Measurements from ENCODE around the gene RPTOR.
"Not testable (repeated sequence)": the region's sequence is repeated elsewhere in the genome, so short reads cannot be mapped to it uniquely, and the experiment has no call there.

RPTOR gene

DNA sequence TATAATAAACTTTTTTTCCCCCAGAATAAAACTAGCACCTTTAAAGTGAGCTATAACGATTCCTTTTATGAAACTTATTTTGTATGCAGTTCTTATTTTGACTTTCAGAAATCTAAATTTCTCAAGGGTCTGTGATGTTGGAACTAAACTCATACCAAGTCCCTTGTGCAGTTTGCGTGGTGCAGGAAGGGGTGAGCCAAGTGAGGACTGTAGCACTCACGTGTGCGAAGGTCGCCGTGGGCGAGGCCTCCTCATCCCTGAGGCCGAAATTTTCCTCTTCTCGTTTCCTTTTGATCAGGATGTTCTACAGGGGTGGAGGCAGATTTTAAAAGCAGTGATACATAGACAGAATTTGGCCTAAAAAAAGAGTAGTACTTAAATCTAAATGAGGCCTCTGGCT is 73.7 kb downstream of the RPTOR start:
- no peak for DNase-seq

DNA sequence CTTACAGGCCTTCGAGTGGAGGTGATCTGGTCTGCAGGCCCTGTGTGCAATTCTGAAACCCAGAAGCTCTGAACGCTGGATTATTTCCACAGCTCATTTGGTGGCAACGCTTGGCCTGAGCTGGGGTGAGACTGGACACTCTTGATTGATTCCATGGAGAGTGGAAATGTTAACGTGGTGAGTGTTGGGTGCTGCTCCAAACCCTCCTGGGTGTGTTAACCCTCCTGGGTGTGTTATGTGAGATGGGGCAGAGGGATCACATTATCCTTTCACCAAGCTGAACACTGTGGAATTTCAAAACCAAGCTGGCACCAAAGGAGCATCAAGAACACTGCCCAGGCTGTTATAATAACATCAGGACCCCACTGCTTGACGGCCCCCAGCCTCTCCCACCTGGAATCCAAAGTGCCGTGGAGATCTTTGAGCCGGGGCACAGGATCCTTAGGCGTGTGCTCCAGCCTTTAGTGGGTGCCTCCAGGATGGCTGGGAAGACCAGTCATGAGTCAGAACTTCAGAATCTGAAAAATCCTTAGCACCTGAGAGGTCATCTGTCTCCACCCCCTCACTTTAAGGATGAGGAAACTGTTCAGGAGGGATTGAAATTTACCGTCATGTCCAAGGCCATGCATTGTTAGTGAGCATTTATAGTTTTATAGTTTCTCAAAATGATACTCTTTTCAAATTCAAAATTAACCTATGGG is 75.0 kb downstream of the RPTOR start:
- DNase-seq, result no peak

DNA sequence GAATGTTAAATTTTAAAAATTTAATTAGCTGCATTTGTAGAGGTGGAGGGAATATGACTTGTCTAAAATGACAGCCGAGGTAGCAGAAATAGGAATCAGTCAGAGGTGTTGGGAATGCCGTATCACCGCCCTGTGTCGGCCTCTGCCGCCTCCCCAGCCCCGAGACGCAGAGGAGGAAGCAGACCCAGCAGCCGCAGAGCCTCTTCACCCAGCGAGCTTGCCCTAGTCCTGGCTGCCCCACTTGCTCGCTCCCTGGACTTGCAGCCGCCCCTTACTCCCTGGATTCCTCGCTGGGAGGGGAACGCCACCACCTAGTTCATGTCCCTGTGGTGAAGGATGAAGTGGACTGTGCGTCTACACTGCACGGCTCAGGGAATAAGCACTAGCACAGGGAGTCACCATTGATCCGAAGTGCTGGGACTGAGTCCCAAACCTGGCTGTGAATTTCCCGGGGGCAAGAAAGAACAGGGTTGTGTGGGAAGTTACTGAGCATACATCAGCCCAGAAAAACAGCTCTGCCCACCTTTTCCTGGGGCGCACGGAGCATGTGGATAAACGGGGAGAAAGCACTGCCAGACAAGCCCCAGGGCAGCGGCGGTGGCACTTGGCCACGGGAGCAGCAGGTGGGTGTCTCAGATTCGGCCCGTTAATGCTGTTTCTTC is 76.8 kb downstream of the RPTOR start:
- no peak for DNase-seq

DNA sequence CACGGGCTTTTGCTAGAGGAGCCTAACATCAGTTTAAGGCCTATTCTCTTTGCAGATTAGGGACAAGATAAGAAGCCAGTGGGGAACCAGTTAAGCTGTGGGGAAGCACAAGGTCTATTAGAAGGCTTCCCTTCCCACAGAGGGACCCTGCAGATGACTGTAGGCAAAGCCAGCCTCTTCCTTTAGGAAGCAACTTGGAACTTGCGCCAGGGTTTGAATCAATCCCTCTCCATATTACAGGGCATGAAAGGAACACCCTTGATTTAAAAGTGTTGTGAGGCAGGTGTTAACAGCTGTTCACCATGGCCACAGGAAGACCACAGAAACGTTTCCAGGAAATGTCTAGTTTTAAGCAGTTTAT is 77.3 kb downstream of the RPTOR start:
- DNase-seq, result no peak

DNA sequence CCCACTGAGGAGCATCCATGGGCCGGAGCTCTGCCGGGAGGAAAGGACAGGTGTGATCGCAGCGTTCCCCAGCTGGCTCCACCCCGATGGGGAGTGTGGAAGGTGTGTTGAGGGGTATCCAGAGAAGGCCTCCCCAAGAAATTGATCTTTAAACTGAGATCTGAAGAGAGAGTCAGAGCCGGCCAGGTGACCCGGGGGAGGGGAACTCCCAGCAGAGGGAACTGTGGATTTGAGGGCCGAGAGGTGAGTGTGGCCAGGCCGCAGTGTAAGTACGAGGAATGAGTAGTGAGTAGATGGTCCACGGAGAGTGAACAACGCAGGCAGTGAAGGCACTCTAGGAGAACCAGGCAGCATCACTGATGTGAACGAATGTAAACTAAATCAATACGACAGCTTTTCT is 80.2 kb downstream of the RPTOR start:
- no peak for DNase-seq

DNA sequence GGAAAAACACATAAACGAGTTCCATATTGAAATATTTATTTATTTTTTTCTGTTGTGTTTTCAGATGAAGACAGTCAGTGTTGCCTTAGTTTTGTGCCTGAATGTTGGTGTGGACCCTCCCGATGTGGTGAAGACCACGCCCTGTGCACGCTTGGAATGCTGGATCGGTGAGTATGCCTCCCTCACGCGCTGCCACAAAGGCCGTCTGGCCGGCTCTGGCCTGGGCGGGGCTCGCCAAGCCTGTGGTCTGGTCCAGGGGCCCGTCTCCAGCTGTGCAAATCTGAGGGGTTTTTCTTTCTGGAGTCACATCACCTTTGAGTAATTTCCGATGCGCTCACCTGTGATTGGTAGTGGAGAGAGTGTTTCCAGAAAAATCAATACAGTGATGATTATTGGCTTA is 81.0 kb downstream of the RPTOR start:
- DNase-seq, result no peak

DNA sequence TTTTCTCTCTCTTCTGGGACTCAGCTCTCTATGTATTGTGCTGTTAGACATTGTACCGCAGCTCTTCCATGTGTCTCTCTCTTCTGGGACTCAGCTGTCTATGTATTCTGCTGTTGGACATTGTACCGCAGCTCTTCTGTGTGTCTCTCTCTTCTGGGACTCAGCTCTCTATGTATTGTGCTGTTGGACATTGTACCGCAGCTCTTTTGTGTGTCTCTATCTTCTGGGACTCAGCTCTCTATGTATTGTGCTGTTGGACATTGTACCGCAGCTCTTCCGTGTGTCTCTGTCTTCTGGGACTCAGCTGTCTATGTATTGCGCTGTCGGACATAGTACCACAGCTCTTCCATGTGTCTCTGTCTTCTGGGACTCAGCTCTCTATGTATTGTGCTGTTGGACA is 84.2 kb downstream of the RPTOR start:
- DNase-seq, result not testable (repeated sequence)

DNA sequence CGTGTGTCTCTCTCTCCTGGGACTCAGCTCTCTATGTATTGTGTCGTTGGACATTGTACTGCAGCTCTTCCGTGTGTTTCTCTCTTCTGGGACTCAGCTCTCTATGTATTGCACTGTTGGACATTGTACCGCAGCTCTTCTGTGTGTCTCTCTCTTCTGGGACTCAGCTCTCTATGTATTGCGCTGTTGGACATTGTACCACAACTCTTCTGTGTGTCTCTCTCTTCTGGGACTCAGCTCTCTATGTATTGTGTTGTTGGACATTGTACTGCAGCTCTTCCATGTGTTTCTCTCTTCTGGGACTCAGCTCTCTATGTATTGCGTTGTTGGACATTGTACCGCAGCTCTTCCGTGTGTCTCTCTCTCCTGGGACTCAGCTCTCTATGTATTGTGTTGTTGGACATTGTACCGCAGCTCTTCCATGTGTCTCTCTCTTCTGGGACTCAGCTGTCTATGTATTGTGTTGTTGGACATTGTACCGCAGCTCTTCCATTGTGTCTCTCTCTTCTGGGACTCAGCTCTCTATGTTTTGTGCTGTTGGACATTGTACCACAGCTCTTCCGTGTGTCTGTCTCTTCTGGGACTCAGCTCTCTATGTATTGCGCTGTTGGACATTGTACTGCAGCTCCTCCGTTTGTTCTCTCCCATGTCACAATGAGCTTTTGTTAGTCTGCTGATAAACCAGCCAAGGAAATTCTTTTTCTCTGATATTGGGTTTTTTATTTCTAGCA is 84.8 kb downstream of the RPTOR start:
- DNase-seq, result no peak

DNA sequence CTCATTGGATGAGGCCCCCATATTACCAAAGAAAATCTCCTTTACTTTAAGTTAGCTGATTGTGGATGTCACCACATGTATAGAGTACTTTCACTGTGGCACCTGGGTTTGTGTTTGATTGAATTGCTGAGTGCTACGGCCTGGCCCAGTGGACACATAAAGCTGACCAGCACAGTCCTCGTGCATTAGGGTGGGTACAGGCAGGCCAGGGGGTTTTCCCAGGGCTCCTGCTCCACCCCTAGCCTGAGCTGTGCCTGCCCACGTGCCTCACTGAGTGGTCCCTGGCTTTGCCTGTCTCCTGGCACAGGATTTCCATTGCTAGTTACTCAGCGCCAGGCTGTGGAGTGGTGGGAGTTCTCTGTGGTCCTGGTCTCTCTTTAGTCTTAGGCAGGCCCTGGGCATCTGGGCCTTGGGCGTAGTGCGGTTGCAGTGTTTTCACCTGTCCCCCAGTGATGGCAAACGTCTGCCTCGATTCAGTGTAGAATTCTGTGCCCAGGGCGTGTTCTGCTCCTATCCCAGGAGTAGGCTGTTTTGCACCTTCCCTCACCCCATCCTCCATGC is 86.0 kb downstream of the RPTOR start:
- DNase-seq, result no peak

DNA sequence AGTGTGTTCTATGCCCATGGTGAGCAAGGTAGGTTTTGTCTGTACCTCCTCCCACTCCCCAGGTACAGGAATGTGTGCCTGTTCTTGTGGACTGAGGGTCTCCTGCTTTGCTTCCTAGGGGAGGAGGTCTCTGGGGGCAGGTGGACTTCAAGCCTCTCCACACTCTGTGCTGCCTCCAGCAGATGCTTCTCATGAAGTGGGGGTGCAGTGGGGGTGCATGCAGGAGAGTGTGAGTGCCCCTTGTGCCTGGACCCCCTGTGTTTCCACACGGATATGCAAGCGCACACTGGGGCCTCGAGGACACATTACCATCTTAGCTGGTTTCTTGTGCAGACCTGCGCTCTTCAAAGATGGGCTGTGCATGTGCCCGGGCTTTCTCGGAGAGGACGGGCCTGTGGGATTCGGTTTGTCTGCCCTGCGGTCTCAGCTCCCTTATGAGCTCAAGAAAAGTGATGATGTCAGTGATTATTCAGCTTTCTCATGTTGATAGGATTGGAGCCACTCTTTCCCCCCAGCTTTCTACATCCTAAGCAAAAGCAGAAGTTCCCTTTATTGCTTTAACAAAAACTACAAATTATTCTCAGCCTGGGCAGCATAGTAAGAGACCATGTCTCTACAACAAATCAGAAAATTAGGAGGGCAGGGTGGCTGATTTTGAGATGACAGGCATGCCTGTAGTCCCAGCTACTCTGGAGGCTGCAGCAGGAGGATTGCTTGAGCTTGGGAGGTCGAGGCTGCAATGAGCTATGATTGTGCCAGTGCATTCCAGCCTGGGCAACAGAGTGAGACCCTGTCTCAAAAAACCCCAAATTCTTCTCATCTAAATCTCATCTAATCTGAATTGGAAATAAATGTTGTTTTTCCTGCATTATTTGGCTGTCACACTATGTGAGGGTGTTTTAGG is 86.8 kb downstream of the RPTOR start:
- DNase-seq, result no peak

DNA sequence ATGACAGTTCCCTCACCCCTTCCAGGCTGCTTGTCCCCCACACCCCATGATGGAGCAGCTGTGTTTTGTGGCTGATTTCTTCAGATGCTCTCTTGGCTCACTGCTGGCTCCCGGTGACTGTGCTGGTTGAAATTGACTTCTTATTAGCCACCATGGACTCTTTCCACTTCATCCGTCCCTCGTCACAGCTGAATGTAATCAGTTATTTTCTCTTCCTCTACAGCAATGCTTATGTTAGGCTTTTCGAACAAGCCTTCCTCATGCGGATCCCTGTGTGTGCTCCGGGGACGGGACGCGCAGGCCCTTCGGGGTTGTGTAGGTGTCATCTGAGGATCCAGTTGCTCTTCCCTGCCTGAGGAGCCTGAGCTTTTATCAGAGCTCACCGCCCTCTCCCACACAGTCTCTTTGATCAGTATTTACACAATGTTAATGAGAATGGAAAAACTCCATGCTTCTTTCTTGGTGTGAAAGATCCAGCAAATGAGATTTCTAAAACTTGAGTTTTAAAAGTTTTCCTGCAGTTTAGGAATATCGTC is 87.5 kb downstream of the RPTOR start:
- DNase-seq, result no peak

DNA sequence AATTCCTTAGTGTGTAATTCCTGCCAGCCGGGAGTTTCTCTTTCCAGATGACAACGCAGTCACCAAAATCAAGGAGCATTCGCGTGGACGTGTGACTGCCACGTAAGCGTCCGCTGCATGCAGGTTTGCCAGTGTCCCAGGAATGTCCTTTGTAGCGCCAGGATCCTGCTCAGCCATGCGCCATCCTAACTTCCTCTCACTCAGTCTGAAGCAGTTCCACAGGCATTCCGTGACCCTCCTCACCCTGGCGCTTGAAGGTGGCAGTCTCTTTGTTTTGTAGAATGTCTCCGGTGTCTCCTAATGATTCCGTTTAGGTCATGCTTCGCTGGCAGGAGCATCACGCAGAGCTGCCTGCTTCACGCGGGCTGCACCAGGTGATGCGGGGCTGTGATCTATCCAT is 88.6 kb downstream of the RPTOR start:
- DNase-seq, result no peak

DNA sequence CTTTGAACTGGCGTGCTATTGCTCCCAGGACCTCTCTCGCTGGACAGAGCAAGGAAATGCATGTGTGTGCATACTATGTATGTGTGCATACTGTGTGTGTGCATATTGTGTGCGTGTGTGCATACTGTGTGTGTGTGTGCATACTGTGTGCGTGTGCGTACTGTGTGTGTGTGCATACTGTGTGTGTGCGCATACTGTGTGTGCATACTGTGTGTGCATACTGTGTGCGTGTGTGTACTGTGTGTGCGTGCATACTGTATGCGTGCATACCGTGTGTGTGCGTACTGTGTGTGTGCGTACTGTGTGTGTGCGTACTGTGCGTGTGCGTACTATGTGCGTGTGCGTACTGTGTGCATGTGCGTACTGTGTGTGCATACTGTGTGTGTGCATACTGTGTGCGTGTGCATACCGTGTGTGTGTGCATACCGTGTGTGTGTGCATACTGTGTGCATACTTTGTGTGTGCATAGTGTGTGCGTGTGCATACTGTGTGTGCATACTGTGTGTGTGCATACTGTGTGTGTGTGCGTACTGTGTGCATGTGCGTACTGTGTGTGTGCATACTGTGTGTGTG is 89.4 kb downstream of the RPTOR start:
- no peak for DNase-seq

DNA sequence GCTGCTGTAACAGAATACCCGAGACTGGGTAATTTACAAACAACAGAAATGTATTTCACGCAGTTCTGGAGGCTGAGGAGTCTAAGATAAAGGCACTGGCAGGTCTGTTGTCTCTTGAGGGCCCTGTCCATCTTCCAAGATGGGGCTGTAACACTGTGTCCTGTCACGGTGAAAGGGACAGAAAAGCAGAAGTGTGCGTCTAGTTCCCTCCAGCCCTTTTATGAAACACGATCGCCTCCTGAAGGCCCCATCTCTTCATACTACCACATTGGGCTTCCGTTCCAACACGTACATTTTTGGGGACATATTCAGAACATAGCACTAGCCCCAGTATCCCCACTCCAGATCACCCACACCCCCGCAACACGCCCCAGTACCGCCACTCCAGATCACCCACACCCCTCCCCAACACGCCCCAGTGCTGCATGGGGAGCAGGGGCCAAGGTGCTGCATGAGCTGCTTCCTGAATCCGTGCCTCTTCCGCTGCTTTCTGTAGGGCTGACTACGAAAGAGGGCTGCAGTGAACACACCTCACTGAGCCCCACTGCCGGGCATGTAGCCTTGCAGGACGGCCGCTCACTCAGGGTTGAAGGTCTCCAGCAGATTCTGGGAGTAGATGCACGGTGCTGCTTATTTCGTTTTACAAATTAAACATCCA is 91.9 kb downstream of the RPTOR start:
- no peak for DNase-seq

DNA sequence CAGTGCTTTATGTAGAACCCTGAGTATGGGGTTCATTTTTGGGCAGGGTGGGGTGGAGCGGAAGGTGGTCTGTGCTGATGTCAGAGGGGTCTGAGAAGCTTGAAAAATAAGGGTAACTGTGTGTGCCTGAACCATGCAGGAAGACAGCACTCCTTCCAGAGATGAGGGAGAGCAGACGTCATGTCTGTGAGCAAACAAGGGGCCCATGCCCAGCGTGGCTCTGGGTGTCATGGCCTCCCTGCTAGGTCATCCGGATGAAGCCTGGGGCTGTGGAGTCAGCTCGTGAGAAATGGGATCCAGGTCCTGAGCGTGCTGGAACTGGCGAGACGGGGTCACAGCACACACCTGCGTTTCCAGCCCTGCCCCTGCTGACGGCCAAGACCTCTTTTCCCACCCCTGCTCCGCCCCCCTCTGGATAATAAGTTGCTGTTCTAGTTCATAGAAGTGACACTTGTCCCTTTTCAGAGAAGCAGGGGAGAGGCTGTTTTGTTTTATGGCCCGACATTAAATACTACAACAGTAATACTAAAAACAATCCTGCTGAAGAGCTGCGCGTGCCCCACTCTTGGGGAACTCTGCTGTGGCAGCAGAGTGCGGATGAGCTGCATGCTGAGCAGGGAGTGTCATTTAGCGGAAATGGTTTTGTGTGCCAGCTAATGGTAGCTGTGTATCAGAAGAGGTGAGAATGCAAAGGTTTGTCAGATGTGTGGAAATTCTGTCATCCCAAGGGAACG is 92.6 kb downstream of the RPTOR start:
- DNase-seq, result peak; percentile 14

DNA sequence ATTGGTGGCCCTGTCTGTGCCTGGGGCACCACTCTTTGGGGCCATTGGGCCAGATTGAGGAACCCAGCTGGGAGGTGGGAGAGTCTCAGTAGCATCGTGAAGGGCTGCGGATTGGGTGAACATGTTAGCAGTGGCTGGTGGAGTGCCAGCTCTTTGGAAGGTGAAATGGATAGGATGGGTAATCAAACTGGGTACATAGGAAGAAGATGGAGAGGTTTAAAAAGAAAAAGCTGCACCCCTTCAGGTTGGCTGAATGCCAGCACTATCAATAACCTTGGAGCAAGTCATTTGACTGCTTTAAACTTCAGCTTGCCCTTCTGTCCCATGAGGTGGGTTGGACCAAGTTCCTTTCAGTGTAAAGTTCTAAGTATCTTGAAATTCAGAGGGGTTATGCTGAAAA is 95.0 kb downstream of the RPTOR start:
- no peak for DNase-seq

DNA sequence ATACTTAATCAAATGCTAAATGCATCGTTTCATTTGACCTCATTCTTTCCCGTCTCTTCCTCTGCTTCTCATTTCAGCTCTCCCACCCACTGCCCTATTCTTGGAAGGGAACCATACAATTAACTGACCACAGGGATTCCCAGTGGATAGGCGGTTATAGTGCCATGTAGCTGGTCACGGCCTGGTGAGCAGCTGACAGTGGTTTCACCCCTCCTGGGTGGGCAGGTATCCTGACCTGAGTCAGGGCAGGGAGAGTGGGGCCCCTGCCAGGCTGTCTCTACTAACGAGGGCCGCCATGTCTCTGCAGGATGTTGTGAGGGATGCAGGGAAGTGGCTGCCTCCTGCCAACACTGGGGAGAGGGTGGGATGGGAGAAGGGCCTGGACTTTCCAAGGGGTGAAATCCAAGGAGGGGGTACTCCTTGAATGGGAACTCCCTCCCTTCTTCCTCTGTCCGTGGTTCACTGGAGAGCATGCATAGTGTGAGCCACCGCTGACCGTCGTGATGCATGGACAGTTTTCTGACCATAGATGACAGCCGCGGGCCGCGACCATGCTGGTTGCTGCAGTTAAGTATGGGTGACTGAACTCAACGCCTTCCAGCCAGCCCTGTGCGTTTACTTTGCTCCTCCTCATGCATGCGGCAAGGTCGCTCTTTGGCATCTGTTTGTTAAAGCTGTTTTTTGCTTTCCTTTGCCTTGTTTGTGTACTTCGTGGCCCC is 95.9 kb downstream of the RPTOR start:
- no peak for DNase-seq

DNA sequence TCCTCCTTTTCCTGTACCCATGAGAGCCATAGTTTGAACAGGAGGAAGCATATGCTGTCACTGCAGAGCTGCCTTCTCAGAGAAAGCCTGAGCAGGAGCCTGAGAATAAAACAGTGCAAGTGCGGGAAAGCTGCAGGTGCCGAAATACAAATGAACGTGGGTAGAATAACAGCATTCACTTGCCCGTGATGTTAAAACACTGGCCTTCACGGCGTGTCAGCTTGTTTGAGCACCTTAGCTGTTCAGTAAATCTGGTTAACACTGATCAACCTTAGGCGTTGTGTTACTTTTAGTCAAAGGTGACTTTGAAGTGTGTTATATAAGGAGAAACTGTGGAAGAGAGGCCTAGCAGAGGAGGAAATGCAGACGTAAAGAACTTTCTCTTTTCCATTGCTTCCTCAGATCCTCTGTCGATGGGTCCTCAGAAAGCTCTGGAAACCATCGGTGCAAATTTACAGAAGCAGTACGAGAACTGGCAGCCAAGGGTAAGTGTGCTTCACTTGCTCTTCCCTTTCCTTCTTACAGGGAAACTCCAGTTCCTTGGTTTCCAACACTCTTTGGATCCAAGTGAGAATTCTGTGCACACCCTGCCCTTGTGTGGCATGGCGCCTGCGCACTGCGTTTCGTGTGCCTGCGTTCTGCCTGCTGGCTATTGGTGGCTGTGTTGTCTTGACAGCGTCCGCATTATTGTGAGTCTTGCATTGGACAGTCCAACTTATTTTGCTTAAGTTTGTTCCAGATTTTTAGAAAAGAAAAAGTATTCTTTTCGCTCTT is 98.9 kb downstream of the RPTOR start:
- DNase-seq, result no peak

DNA sequence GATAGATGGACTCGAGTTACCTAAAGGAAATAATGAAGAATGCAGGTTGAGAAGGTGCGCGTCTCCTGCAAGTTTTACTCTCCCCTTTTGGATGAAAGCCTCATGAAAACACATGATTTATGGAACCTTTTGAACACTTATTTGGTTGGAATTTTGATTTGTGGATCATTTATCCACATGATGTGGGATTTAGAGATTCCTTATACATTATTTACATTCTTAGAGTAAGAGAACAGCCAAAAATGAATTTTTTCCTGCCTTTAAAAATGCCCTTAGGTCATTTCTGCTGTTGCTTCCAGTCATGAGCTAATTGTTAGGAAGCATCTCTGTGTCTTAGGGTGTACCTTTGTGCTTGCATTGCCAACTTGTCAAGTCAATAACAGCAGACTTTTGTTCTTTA is 99.9 kb downstream of the RPTOR start:
- DNase-seq, result no peak

Data from NCI-H2227 treated with DMSO at 0.1 percent for 48 hours (cell line).